ENCODE measurements around the gene AP2B1. TPM values are rescaled to one million over a fixed set of nuclear protein-coding genes. Genes with fewer than 3 reads are reported as not detected.

Gene AP2B1
- total RNA-seq, 1 experiment from 2014 or later, result 217 TPM

DNA sequence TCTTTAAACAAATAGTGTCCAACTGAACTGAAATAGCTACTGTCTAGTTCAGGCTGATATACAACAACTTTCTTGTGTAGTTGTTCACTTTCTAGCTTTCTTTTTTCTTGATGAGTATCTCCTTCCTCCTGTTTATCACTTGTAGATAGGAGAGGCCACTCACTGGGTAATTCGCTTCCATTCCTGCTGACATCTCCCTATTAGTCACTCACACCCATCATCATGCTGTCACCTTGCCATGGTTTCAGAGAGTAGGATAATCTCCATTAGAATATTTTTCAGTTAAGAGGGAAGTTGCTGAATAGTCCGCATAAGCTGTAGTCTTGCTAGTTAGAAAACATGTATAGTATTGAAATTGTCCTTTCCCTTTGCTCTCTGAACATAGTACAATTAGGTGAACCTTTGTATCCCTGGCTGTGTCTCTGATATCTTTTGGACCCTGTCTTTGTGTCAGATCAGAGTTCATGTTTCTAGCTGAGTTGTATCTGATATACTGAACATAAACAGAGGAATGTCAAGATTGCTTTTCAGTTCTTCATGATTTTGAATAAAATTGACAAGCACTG, 79.9 kb downstream of the AP2B1 start:
- H3K56ac ChIP-seq (ENCODE audit: insufficient read length, low read depth, low read length), result no peak overlapping the region
- no peak overlapping the region for H2AK5ac ChIP-seq (ENCODE audit: insufficient read length, low read length)
- H2AFZ ChIP-seq (ENCODE audit: low read length), result no peak overlapping the region
- no peaks in the 10 kb centered on the region for H3K79me2 ChIP-seq (ENCODE audit: insufficient read depth, low read length)
- H2BK120ac ChIP-seq (ENCODE audit: low read depth, low read length, poor library complexity, severe bottlenecking), result no peak overlapping the region
- no peak overlapping the region for H3K23ac ChIP-seq (ENCODE audit: insufficient read length, low read depth, low read length)
- Mint-ChIP-seq H3K4me3 (no peak overlapping the region), H3K36me3 (ENCODE audit: insufficient read depth in 1 of 3, low read depth in 3 of 3) (peaks cover 10 to 49% (median 34%) of the 10 kb centered on the region in 3 experiments; a peak in 6 of 7 replicates), H3K4me1 (peaks cover 5 to 8% of the 10 kb centered on the region in 2 experiments), H3K27me3 (ENCODE audit: low read depth) (no peaks in the 10 kb centered on the region), H3K27ac (no peak overlapping the region), H3K9me3 (no peaks in the 10 kb centered on the region)
- H3K4me2 ChIP-seq (ENCODE audit: insufficient read depth, insufficient read length, low read length), result no peak overlapping the region
- no peaks in the 10 kb centered on the region for H4K20me1 ChIP-seq (ENCODE audit: control insufficient read depth, insufficient read depth, insufficient read length)
- H3K4ac ChIP-seq (ENCODE audit: low read depth, low read length), result no peak overlapping the region
- no peaks in the 10 kb centered on the region for H3K9me3 ChIP-seq (ENCODE audit: control insufficient read depth, low read depth, low read length)
- H4K5ac ChIP-seq (ENCODE audit: insufficient read length, low read depth, low read length), result no peak overlapping the region
- TF ChIP-seq, protein P1, sequence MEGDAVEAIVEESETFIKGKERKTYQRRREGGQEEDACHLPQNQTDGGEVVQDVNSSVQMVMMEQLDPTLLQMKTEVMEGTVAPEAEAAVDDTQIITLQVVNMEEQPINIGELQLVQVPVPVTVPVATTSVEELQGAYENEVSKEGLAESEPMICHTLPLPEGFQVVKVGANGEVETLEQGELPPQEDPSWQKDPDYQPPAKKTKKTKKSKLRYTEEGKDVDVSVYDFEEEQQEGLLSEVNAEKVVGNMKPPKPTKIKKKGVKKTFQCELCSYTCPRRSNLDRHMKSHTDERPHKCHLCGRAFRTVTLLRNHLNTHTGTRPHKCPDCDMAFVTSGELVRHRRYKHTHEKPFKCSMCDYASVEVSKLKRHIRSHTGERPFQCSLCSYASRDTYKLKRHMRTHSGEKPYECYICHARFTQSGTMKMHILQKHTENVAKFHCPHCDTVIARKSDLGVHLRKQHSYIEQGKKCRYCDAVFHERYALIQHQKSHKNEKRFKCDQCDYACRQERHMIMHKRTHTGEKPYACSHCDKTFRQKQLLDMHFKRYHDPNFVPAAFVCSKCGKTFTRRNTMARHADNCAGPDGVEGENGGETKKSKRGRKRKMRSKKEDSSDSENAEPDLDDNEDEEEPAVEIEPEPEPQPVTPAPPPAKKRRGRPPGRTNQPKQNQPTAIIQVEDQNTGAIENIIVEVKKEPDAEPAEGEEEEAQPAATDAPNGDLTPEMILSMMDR (conservative IDR thresholded peaks at IDR 0.05), result no peak
- no peaks in the 10 kb centered on the region for H3K4me1 ChIP-seq (ENCODE audit: insufficient read depth, low read length)
- H2BK12ac ChIP-seq (ENCODE audit: insufficient read length, low read depth, low read length), result no peak overlapping the region
- H3T11ph ChIP-seq (ENCODE audit: low read length), result no peak overlapping the region
- H3K14ac ChIP-seq (ENCODE audit: insufficient read depth, low read length), result no peak overlapping the region
- H3K27me3 ChIP-seq (ENCODE audit: insufficient read depth, low read length), result no peaks in the 10 kb centered on the region
- DNase-seq, result no peak
- H3K23me2 ChIP-seq (ENCODE audit: insufficient read length, low read depth, low read length, poor library complexity, severe bottlenecking), result no peaks in the 10 kb centered on the region
- H3K27ac ChIP-seq (ENCODE audit: insufficient read length, low read depth, low read length), result no peak overlapping the region
- no peak overlapping the region for H4K8ac ChIP-seq (replicated peaks; ENCODE audit: insufficient read length, low read depth, low read length)
- H2BK15ac ChIP-seq (ENCODE audit: low read depth, low read length), result no peak overlapping the region
- WGBS (ENCODE audit: extremely low coverage, insufficient read length, low lambda C conversion rate), result no CpG with 5 or more reads among the region's 2 CpGs
- no peak overlapping the region for H3K18ac ChIP-seq (ENCODE audit: insufficient read length, low read depth, low read length)
- H3K9ac ChIP-seq (ENCODE audit: extremely low read depth, insufficient read length, low read length), result no peak overlapping the region
- H4K91ac ChIP-seq (ENCODE audit: insufficient read length, low read depth, low read length), result no peak overlapping the region
- no peak overlapping the region for H2BK5ac ChIP-seq (ENCODE audit: insufficient read length, low read length)
- no peak overlapping the region for H2BK20ac ChIP-seq (ENCODE audit: low read depth, low read length, poor library complexity, severe bottlenecking)
- H3K79me1 ChIP-seq (ENCODE audit: insufficient read depth, low read depth, low read length, poor library complexity, severe bottlenecking), result no peaks in the 10 kb centered on the region

Measured in H9 (cell line).